GM23338 (cell line): ENCODE data around the gene EMX1. TPM values are rescaled to one million over a fixed set of nuclear protein-coding genes. Genes with fewer than 3 reads are reported as not detected.

Experiments
- CREB1 ChIP-seq: fragments of 250-450 bp; sonication (Bioruptor Pico); IDR thresholded peaks from 2 replicates; pipeline ENCODE4 v1.5.0; 2020; ENCODE audit warnings: low read depth, mild to moderate bottlenecking, moderate library complexity
- CTCF ChIP-seq, 2 experiments: fragments of 200-600 bp in 1 of 2; sonication (generic) in 1 of 2; conservative IDR thresholded peaks; 2 replicates each; pipeline versions ENCODE4 v1.5.1 to v1.6.1; 2016 to 2017; ENCODE audit warnings: antibody characterized with exemption in 2 of 2, low read depth in 2 of 2, mild to moderate bottlenecking in 2 of 2, moderate library complexity in 1 of 2
- EZH2phosphoT487 ChIP-seq: fragments of 200-600 bp; sonication (generic); IDR thresholded peaks from one replicate; pipeline ENCODE4 v1.8.1; 2018; ENCODE audit warnings: antibody characterized with exemption; ENCODE audit not compliant: unreplicated experiment
- JUNB ChIP-seq: IDR thresholded peaks from one replicate; pipeline ENCODE4 v1.6.1; 2016; ENCODE audit warnings: antibody characterized with exemption; ENCODE audit not compliant: unreplicated experiment
- NANOG ChIP-seq: IDR thresholded peaks from 2 replicates; pipeline ENCODE4 v1.6.1; 2016; ENCODE audit warnings: antibody characterized with exemption, borderline replicate concordance
- POLR2AphosphoS5 ChIP-seq: IDR thresholded peaks from 2 replicates; pipeline ENCODE4 v1.6.1; 2016; ENCODE audit warnings: antibody characterized with exemption, low read depth
- ZNF114 ChIP-seq: fragments of 250-450 bp; sonication (Bioruptor Pico); IDR thresholded peaks from 2 replicates; pipeline ENCODE4 v1.5.0; 2020; ENCODE audit warnings: mild to moderate bottlenecking, moderate library complexity
- polyA plus RNA-seq: library from polyadenylated mRNA; unstranded; fragments of >200 nt; fragmentation: Nextera tagmentation; extraction: Ambion mirVana; gene quantifications from 2 replicates; pipeline ENCODE4 v1.2.1, GENCODE V29; 2016
- total RNA-seq: library from RNA; depleted of rRNA; stranded (reverse); fragments of >200 nt; shearing (Covaris generic); gene quantifications from 2 replicates; pipeline ENCODE4 v1.2.3, GENCODE V29; 2014
- TF ChIP-seq, protein P1 (sequence below): fragments of 250-450 bp; sonication (Bioruptor Pico); IDR thresholded peaks from 2 replicates; pipeline ENCODE4 v1.5.0; 2020; ENCODE audit warnings: mild to moderate bottlenecking, moderate library complexity
- TF ChIP-seq, protein P2 (sequence below): IDR thresholded peaks from 2 replicates; pipeline ENCODE4 v1.6.1; 2016; ENCODE audit warnings: antibody characterized with exemption

EMX1 gene
- total and polyA plus RNA-seq, 2 experiments from 2014 or later = 3.9 to 7.9 TPM

GRCh38 chr2:72933207-72933606 lies 15.9 kb downstream of the EMX1 start (continued):
- TF ChIP-seq, protein P1, sequence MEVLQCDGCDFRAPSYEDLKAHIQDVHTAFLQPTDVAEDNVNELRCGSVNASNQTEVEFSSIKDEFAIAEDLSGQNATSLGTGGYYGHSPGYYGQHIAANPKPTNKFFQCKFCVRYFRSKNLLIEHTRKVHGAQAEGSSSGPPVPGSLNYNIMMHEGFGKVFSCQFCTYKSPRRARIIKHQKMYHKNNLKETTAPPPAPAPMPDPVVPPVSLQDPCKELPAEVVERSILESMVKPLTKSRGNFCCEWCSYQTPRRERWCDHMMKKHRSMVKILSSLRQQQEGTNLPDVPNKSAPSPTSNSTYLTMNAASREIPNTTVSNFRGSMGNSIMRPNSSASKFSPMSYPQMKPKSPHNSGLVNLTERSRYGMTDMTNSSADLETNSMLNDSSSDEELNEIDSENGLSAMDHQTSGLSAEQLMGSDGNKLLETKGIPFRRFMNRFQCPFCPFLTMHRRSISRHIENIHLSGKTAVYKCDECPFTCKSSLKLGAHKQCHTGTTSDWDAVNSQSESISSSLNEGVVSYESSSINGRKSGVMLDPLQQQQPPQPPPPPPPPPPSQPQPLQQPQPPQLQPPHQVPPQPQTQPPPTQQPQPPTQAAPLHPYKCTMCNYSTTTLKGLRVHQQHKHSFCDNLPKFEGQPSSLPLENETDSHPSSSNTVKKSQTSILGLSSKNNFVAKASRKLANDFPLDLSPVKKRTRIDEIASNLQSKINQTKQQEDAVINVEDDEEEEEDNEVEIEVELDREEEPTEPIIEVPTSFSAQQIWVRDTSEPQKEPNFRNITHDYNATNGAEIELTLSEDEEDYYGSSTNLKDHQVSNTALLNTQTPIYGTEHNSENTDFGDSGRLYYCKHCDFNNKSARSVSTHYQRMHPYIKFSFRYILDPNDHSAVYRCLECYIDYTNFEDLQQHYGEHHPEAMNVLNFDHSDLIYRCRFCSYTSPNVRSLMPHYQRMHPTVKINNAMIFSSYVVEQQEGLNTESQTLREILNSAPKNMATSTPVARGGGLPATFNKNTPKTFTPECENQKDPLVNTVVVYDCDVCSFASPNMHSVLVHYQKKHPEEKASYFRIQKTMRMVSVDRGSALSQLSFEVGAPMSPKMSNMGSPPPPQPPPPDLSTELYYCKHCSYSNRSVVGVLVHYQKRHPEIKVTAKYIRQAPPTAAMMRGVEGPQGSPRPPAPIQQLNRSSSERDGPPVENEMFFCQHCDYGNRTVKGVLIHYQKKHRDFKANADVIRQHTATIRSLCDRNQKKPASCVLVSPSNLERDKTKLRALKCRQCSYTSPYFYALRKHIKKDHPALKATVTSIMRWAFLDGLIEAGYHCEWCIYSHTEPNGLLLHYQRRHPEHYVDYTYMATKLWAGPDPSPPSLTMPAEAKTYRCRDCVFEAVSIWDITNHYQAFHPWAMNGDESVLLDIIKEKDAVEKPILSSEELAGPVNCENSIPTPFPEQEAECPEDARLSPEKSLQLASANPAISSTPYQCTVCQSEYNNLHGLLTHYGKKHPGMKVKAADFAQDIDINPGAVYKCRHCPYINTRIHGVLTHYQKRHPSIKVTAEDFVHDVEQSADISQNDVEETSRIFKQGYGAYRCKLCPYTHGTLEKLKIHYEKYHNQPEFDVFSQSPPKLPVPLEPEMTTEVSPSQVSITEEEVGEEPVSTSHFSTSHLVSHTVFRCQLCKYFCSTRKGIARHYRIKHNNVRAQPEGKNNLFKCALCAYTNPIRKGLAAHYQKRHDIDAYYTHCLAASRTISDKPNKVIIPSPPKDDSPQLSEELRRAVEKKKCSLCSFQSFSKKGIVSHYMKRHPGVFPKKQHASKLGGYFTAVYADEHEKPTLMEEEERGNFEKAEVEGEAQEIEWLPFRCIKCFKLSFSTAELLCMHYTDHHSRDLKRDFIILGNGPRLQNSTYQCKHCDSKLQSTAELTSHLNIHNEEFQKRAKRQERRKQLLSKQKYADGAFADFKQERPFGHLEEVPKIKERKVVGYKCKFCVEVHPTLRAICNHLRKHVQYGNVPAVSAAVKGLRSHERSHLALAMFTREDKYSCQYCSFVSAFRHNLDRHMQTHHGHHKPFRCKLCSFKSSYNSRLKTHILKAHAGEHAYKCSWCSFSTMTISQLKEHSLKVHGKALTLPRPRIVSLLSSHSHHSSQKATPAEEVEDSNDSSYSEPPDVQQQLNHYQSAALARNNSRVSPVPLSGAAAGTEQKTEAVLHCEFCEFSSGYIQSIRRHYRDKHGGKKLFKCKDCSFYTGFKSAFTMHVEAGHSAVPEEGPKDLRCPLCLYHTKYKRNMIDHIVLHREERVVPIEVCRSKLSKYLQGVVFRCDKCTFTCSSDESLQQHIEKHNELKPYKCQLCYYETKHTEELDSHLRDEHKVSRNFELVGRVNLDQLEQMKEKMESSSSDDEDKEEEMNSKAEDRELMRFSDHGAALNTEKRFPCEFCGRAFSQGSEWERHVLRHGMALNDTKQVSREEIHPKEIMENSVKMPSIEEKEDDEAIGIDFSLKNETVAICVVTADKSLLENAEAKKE (CRISPR knock-in tag) = no peak
- TF ChIP-seq CREB1 (CRISPR knock-in tag) = no peak
- no peak for TF ChIP-seq JUNB
- TF ChIP-seq ZNF114 (CRISPR knock-in tag) = no peak
- TF ChIP-seq POLR2AphosphoS5 = no peak
- TF ChIP-seq CTCF (conservative IDR thresholded peaks at IDR 0.05; ENCODE audit: low read depth in 2 of 2) = no peak
- TF ChIP-seq, protein P2, sequence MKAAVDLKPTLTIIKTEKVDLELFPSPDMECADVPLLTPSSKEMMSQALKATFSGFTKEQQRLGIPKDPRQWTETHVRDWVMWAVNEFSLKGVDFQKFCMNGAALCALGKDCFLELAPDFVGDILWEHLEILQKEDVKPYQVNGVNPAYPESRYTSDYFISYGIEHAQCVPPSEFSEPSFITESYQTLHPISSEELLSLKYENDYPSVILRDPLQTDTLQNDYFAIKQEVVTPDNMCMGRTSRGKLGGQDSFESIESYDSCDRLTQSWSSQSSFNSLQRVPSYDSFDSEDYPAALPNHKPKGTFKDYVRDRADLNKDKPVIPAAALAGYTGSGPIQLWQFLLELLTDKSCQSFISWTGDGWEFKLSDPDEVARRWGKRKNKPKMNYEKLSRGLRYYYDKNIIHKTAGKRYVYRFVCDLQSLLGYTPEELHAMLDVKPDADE = no peak
- TF ChIP-seq EZH2phosphoT487 = no peak
- no peak for TF ChIP-seq NANOG
